GM12801 (cell line): Measurements from ENCODE around the gene ANO2.

Source experiments
- CTCF ChIP-seq: IDR thresholded peaks from one replicate; pipeline ENCODE4 v1.5.1; 2011; ENCODE audit warnings: control low read depth; ENCODE audit not compliant: insufficient read length; ENCODE audit errors: extremely low read depth

ANO2 gene

GRCh38 chr12:5969974-5970690 lies 25.1 kb upstream of the ANO2 start:
- no peak for TF ChIP-seq CTCF

- no peak for TF ChIP-seq CTCF
These were observed 24.3 kb upstream of the ANO2 start for GRCh38 chr12:5969156-5969973.

GRCh38 chr12:5967645-5968415 lies 22.8 kb upstream of the ANO2 start:
- TF ChIP-seq CTCF = no peak

- TF ChIP-seq CTCF = no peak
These were observed 21.5 kb upstream of the ANO2 start for GRCh38 chr12:5966486-5967095.

GRCh38 chr12:5965950-5966383 lies 20.9 kb upstream of the ANO2 start:
- no peak for TF ChIP-seq CTCF

- TF ChIP-seq CTCF = no peak
These were observed 20.1 kb upstream of the ANO2 start for GRCh38 chr12:5964913-5965900.
